Fibroblast of peridontal ligament (primary cell): ENCODE results near the gene HDAC1.
"Not testable (repeated sequence)": the region's sequence is repeated elsewhere in the genome, so short reads cannot be mapped to it uniquely, and the experiment has no call there.

Experiments
- DNase-seq: peaks from one replicate; pipeline ENCODE4 v3.0.0-alpha.2; 2010; ENCODE audit errors: extremely low read depth

HDAC1 gene

GRCh38 chr1:32291708-32292538 lies at the start of gene HDAC1:
HDAC1 (plus strand) TSS chr1:32292083; CDS start chr1:32292170, 87 bp downstream.
- DNase-seq: peak; percentile 76

- peak; percentile 20 for DNase-seq
Observed at GRCh38 chr1:32242341-32242851, 49.5 kb upstream of the HDAC1 start.

GRCh38 chr1:32246888-32247273 lies 45.0 kb upstream of the HDAC1 start, which contains the start of gene FAM167B:
FAM167B (plus strand) TSS chr1:32247222; CDS start chr1:32247422, 200 bp downstream.
- DNase-seq: peak; percentile 90

- DNase-seq: no peak
Observed at GRCh38 chr1:32247452-32247851, 44.4 kb upstream of the HDAC1 start.

- peak; percentile 49 for DNase-seq
Observed at GRCh38 chr1:32247983-32248889, 43.6 kb upstream of the HDAC1 start.

- DNase-seq: no peak
Observed at GRCh38 chr1:32249831-32250525, 41.9 kb upstream of the HDAC1 start.

- DNase-seq: no peak
Observed at GRCh38 chr1:32250893-32251716, 40.8 kb upstream of the HDAC1 start, which contains the start of gene LCK. LCK (plus strand) TSS chr1:32251265; CDS start chr1:32274330, 23,065 bp downstream.

- no peak for DNase-seq
Observed at GRCh38 chr1:32255072-32256071, 36.5 kb upstream of the HDAC1 start.

GRCh38 chr1:32256473-32257226 lies 35.2 kb upstream of the HDAC1 start:
- no peak for DNase-seq

- no peak for DNase-seq
Observed at GRCh38 chr1:32257227-32257508, 34.7 kb upstream of the HDAC1 start.

GRCh38 chr1:32263236-32263593 lies 28.7 kb upstream of the HDAC1 start:
- DNase-seq: not testable (repeated sequence)

- DNase-seq: no peak
Observed at GRCh38 chr1:32263744-32264143, 28.1 kb upstream of the HDAC1 start.

GRCh38 chr1:32265846-32266245 lies 26.0 kb upstream of the HDAC1 start:
- DNase-seq: no peak

- DNase-seq: peak; percentile 77
Observed at GRCh38 chr1:32266921-32267591, 24.8 kb upstream of the HDAC1 start.

GRCh38 chr1:32269744-32270143 lies 22.1 kb upstream of the HDAC1 start:
- no peak for DNase-seq

GRCh38 chr1:32272557-32273390 lies 19.1 kb upstream of the HDAC1 start:
- DNase-seq: no peak

- no peak for DNase-seq
Observed at GRCh38 chr1:32273391-32274208, 18.3 kb upstream of the HDAC1 start.
